GM12873 (cell line): ENCODE data around the gene UNC5A.

Source experiments
- TF ChIP-seq, protein P1 (sequence below): IDR thresholded peaks from 2 replicates; pipeline ENCODE4 v1.5.1; 2012; ENCODE audit warnings: low read depth, mild to moderate bottlenecking, moderate library complexity, low read length, control low read depth; ENCODE audit not compliant: insufficient read depth; ENCODE audit errors: missing control alignments

UNC5A gene

DNA sequence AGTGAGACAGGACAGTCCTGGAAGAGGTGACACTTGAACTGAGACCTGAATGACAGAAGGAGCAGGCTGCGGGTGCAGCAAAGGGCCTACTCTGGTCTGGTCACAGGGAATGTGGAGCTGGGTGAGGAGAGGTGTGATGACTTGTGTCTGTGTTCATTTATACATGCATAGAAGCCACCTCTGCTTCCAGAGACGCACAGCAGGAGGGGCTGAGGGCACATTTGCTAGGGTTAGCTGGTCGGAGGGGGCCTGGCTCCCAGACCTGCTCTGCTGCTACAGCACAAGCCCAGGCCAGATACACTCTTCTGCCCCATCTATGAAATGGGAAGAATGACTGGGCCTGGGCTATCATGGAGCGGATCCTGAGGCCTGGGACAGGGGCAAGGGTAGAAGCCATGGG lies 15.6 kb downstream of the UNC5A start:
- TF ChIP-seq, protein P1, sequence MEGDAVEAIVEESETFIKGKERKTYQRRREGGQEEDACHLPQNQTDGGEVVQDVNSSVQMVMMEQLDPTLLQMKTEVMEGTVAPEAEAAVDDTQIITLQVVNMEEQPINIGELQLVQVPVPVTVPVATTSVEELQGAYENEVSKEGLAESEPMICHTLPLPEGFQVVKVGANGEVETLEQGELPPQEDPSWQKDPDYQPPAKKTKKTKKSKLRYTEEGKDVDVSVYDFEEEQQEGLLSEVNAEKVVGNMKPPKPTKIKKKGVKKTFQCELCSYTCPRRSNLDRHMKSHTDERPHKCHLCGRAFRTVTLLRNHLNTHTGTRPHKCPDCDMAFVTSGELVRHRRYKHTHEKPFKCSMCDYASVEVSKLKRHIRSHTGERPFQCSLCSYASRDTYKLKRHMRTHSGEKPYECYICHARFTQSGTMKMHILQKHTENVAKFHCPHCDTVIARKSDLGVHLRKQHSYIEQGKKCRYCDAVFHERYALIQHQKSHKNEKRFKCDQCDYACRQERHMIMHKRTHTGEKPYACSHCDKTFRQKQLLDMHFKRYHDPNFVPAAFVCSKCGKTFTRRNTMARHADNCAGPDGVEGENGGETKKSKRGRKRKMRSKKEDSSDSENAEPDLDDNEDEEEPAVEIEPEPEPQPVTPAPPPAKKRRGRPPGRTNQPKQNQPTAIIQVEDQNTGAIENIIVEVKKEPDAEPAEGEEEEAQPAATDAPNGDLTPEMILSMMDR, result no peak

- TF ChIP-seq, protein P1, result no peak
Measured at GRCh38 chr5:176827736-176828414, 17.5 kb downstream of the UNC5A start.

- TF ChIP-seq, protein P1, result no peak
Measured at GRCh38 chr5:176829320-176829719, 19.0 kb downstream of the UNC5A start.

DNA sequence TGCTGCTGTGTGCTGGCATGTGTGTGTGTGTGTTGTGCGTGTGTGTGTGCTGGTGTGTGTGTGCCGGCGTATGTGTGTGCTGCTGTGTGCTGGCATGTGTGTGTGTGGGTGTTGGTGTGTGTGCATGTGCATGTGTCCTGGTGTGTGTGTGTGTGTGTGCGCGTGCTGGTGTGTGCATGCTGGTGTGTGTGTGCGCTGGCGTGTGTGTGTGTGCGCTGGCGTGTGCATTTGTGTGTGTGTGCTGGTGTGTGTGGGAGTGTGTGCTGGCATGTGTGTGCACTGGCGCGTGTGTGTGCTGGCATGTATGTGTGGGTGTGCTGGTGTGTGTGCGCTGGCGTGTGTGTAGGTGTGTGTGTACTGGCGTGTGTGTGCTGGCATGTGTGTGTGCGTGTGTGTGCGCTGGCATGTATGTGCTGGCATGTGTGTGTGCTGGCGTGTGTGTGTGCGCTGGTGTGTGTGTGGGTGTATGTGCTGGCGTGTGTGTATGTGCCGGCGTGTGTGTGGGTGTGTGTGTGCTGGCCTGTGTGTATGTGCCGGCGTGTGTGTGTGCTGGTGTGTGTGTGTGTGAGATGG lies 20.1 kb downstream of the UNC5A start:
- TF ChIP-seq, protein P1, result no peak

DNA sequence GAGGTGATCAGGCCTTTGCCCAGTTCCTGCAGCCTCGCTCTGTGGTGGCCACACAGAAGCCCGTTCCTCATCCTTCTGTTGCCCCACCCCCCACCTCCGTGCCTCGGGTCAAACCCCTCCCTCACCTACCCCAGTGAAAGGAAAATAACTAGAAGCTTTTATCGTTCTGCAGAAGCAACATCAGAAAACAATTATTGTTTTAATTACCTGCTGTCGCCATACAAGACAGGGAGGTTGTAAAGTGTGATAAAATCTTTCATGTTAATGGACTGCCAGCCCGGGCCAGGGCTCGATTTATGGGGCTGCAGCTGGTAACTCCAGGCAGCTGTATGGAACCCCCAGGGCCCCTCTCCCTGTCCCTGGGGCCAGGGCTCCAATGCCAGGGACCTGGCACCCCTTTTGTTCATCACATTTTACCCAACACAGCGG lies 20.6 kb downstream of the UNC5A start:
- TF ChIP-seq, protein P1, result no peak

DNA sequence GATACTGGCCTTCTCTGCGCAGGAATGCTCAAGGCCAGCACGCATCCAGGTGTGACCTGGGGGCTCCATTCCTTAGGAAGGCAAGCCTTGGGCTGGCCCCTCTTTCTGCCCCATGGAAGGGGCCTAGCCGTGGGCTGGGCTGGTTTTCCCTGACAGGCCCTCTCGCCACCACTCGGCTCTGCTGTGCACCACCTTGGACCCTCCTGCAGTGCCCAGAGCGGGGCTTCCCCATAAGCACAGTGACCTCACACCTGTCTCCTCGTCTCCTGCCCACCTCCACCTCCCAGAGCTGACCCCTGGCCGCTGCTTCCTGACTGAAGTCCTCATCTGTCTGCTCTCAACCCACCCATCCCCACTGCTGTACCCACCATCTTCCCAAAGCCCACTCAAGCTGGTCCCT lies 21.1 kb downstream of the UNC5A start:
- TF ChIP-seq, protein P1, result no peak

- TF ChIP-seq, protein P1, result no peak
Measured at GRCh38 chr5:176832162-176832561, 21.8 kb downstream of the UNC5A start.
